Heart left ventricle (tissue), 13 donors: ENCODE data around the gene AMFR.

ENCODE experiments used
- CTCF ChIP-seq, 12 donors: fragments of 200-600 bp; sonication (generic) in 4 of 12; IDR thresholded peaks; one replicate each; pipeline versions ENCODE4 v1.5.0 to v1.8.0; 2018 to 2022; ENCODE audit warnings: antibody characterized with exemption in 12 of 12, mild to moderate bottlenecking in 5 of 12
- POLR2A ChIP-seq, 2 donors: fragments of 450-650 bp; IDR thresholded peaks; one replicate each; pipeline ENCODE4 v1.6.1; 2017; ENCODE audit warnings: antibody characterized with exemption in 2 of 2, mild to moderate bottlenecking in 2 of 2, moderate library complexity in 2 of 2
- donor health status: ischemic (EF 13 %, LVEDD 7.1; RV severe dilation, severe dysfunction).
- donor health status: DM: no; HTN: yes; CAD: no.
- donor health status: DM: no; HTN: no; CAD: no.
- donor health status: ischemic (EF 25% LVEDD 6.9; RV normal size, moderate dysfunction).
- donor health status: ischemic (EF 25% LVEDD 5.7; RV mildly dilated, moderate dysfunction).
- donor health status: ischemic (EF 35%, LVEDD 5.7; RV mildly dilated, moderate dysfunction).
- donor health status: nonischemic (EF 11% LVEDD 7.7; RV severe dilation, severe dysfunction).
- donor health status: DM: yes; HTN: yes; CAD: no.
- donor health status: PGD.
- donor health status: ischemic (EF 29% LVEDD 5.4; RV normal size, mild dysfunction).
- donor health status: nonischemic (EF 23%, LVEDD 6.1; RV moderate dilation, normal function).

DNA sequence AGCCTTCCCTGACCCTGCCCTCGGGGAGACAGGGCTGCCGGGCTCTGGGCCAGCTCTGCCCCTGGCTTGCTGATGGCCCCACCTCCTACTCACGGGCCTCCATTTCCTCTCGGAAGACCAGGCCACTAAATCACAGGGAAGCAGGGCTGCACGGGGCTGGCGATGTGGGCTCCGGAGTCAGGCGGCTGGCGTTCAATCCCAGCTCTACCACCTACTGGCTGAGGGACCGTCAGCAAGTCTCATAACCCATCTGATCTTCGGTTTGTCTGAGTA is 113.4 kb downstream of the AMFR start:
- TF ChIP-seq CTCF (IDR thresholded peaks at IDR 0.05) (no peak), POLR2A (IDR thresholded peaks at IDR 0.05) (no peak)
